HepG2 (cell line): ENCODE measurements around the gene TREML4. TPM values are rescaled to one million over a fixed set of nuclear protein-coding genes. Genes with fewer than 3 reads are reported as not detected.

Experiments
- ATAC-seq: fragments of 200-7000 bp; cut with Tn5 transposase; 3 replicates; pipeline ENCODE4 v1.9.1; 2020; ENCODE audit warnings: mild to moderate bottlenecking, moderate library complexity
- BruUV-seq: library from RNA; stranded (reverse); fragments of 400-500 nt; replicated peaks from 2 replicates; lab custom pipeline; 2021; lab: Mats Ljungman, UMichigan
- CTCF ChIA-PET: fragments of 300-600 bp; formaldehyde crosslinking; extraction: SDS; loops from one replicate; lab custom pipeline; 2021; ENCODE audit warnings: low total read pairs, inconsistent platforms, low intra/inter-chr PET ratio; lab: Yijun Ruan, JAX
- POLR2A ChIA-PET: fragments of 350-600 bp; sonication (Branson Sonifier 250); formaldehyde crosslinking; loops from one replicate; lab custom pipeline; 2020; ENCODE audit warnings: antibody characterized with exemption, inconsistent platforms; lab: Yijun Ruan, JAX
- DNase-seq: peaks from one replicate; pipeline ENCODE4 v3.0.0-alpha.2; 2015; ENCODE audit warnings: low spot score
- FAIRE-seq: peaks from 3 replicates; lab custom pipeline; 2011; peaks lifted over from hg19 to GRCh38; lab: Jason Lieb, UNC
- H2AFZ ChIP-seq: one replicate; pipeline ENCODE4 v1.6.1; 2011; ENCODE audit warnings: low read length, inconsistent platforms
- H3K27ac ChIP-seq: fragments of 300-600 bp; 3 replicates; pipeline ENCODE4 v1.8.0; 2011; ENCODE audit warnings: mixed run types, mild to moderate bottlenecking, mixed read lengths, low read length, inconsistent platforms; ENCODE audit not compliant: insufficient read depth; ENCODE audit errors: extremely low read length
- H3K27me3 ChIP-seq, 2 experiments: fragments of 200-600 bp in 1 of 2; 2 replicates in 1 of 2; 3 replicates in 1 of 2; pipeline versions ENCODE4 v1.6.0 to v1.8.0; 2011; ENCODE audit warnings: low read length in 2 of 2, mild to moderate bottlenecking in 2 of 2, moderate library complexity in 2 of 2, inconsistent platforms in 1 of 2; ENCODE audit not compliant: insufficient read depth in 2 of 2, control insufficient read depth in 1 of 2
- H3K36me3 ChIP-seq, 2 experiments: fragments of 200-600 bp in 1 of 2; replicated peaks in 1 of 2; 2 replicates in 1 of 2; 3 replicates in 1 of 2; pipeline versions ENCODE4 v1.5.1 to v1.8.0; 2011; ENCODE audit warnings: low read length in 2 of 2, inconsistent platforms in 1 of 2; ENCODE audit not compliant: insufficient read depth in 2 of 2, control insufficient read depth in 1 of 2
- H3K4me1 ChIP-seq: 2 replicates; pipeline ENCODE4 v1.5.1; 2012; ENCODE audit warnings: low read length, inconsistent platforms; ENCODE audit not compliant: insufficient read depth
- H3K4me2 ChIP-seq: 2 replicates; pipeline ENCODE4 v1.6.0; 2011; ENCODE audit warnings: low read depth, low read length, inconsistent platforms
- H3K4me3 ChIP-seq, 3 experiments: fragments of 200-600 bp in 1 of 3; sonication (generic), shearing (Covaris generic) in 1 of 3; replicated peaks in 1 of 3; 2 replicates each; pipeline ENCODE4 v1.5.1; 2011 to 2016; ENCODE audit warnings: low read length in 3 of 3, inconsistent platforms in 2 of 3, low read depth in 2 of 3, mild to moderate bottlenecking in 2 of 3, control low read depth in 1 of 3, mixed read lengths in 1 of 3; ENCODE audit not compliant: insufficient read depth in 1 of 3
- H3K79me2 ChIP-seq: one replicate; pipeline ENCODE4 v1.6.1; 2011; ENCODE audit warnings: low read length, inconsistent platforms; ENCODE audit not compliant: insufficient read depth
- H3K9ac ChIP-seq: 2 replicates; pipeline ENCODE4 v1.6.0; 2011; ENCODE audit warnings: mild to moderate bottlenecking, low read depth, low read length, inconsistent platforms; ENCODE audit not compliant: insufficient read depth
- H3K9me3 ChIP-seq: 2 replicates; pipeline ENCODE4 v1.5.1; 2012; ENCODE audit warnings: mild to moderate bottlenecking, low read length
- H4K20me1 ChIP-seq: 2 replicates; pipeline ENCODE4 v1.6.0; 2011; ENCODE audit warnings: inconsistent platforms, mild to moderate bottlenecking, low read length, moderate library complexity; ENCODE audit not compliant: insufficient read depth
- BRF2 ChIP-seq: sonication (generic); formaldehyde crosslinking; IDR thresholded peaks from 2 replicates; pipeline ENCODE4 v1.8.1; 2022; ENCODE audit warnings: mild to moderate bottlenecking, missing genetic modification reagents
- CENPT ChIP-seq: sonication (generic); formaldehyde crosslinking; IDR thresholded peaks from 2 replicates; pipeline ENCODE4 v1.8.0; 2022; ENCODE audit warnings: low read depth, mild to moderate bottlenecking, moderate library complexity, missing genetic modification reagents
- CENPX ChIP-seq: sonication (generic); formaldehyde crosslinking; IDR thresholded peaks from 2 replicates; pipeline ENCODE4 v1.9.0; 2021; ENCODE audit warnings: mild to moderate bottlenecking, missing genetic modification reagents, moderate library complexity
- EED ChIP-seq: sonication (generic); formaldehyde crosslinking; IDR thresholded peaks from 2 replicates; pipeline ENCODE4 v1.5.0; 2020; ENCODE audit warnings: mild to moderate bottlenecking, missing genetic modification reagents
- FOXM1 ChIP-seq: sonication (generic); formaldehyde crosslinking; IDR thresholded peaks from 2 replicates; pipeline ENCODE4 v1.5.0; 2020; ENCODE audit warnings: missing genetic modification reagents
- HMG20A ChIP-seq: IDR thresholded peaks from 2 replicates; pipeline ENCODE4 v1.6.1; 2016; ENCODE audit warnings: borderline replicate concordance
- ISX ChIP-seq: sonication (generic); formaldehyde crosslinking; conservative IDR thresholded peaks from 2 replicates; pipeline ENCODE4 v1.5.0; 2020; ENCODE audit warnings: missing genetic modification reagents
- KDM5A ChIP-seq: fragments of 200-600 bp; sonication (generic); IDR thresholded peaks from 2 replicates; pipeline ENCODE4 v1.7.0; 2018; ENCODE audit warnings: antibody characterized with exemption, mild to moderate bottlenecking, low read length, borderline replicate concordance
- MEIS2 ChIP-seq: sonication (generic); formaldehyde crosslinking; IDR thresholded peaks from 2 replicates; pipeline ENCODE4 v1.9.0; 2021; ENCODE audit warnings: mild to moderate bottlenecking, missing genetic modification reagents
- POLR2AphosphoS2 ChIP-seq: IDR thresholded peaks from 2 replicates; pipeline ENCODE4 v1.6.1; 2011; ENCODE audit warnings: low read depth, low read length, improper control_type of control experiment
- SRY ChIP-seq: sonication (generic); formaldehyde crosslinking; IDR thresholded peaks from 2 replicates; pipeline ENCODE4 v1.8.0; 2022; ENCODE audit warnings: mild to moderate bottlenecking, missing genetic modification reagents
- TBL1XR1 ChIP-seq: fragments of 150-350 bp; IDR thresholded peaks from 2 replicates; pipeline ENCODE4 v1.6.1; 2014; ENCODE audit warnings: borderline replicate concordance, low read length; ENCODE audit not compliant: partially characterized antibody
- YEATS2 ChIP-seq: sonication (generic); formaldehyde crosslinking; IDR thresholded peaks from 2 replicates; pipeline ENCODE4 v1.4.0; 2020; ENCODE audit warnings: missing genetic modification reagents, borderline replicate concordance
- ZNF256 ChIP-seq: sonication (generic); formaldehyde crosslinking; conservative IDR thresholded peaks from 2 replicates; pipeline ENCODE4 v1.4.0; 2020; ENCODE audit warnings: missing genetic modification reagents
- ZNF3 ChIP-seq: IDR thresholded peaks from 2 replicates; pipeline ENCODE4 v1.7.0; 2017; ENCODE audit warnings: inconsistent platforms
- ZNF350 ChIP-seq: sonication (generic); formaldehyde crosslinking; IDR thresholded peaks from 2 replicates; pipeline ENCODE4 v1.4.0; 2020; ENCODE audit warnings: mild to moderate bottlenecking, low read depth, missing genetic modification reagents, borderline replicate concordance
- ZNF615 ChIP-seq: sonication (generic); formaldehyde crosslinking; IDR thresholded peaks from 2 replicates; pipeline ENCODE4 v1.5.0; 2020; ENCODE audit warnings: mild to moderate bottlenecking, missing genetic modification reagents, borderline replicate concordance
- WGBS: methylation state at CpG from one replicate; pipeline ENCODE4 v1.1.6; 2017; ENCODE audit warnings: low lambda C conversion rate; 5-methylcytosine and 5-hydroxymethylcytosine counted together
- in situ Hi-C: cut with HindIII; loops from 2 replicates; pipeline ENCODE4 v1.10.0; 2017; ENCODE audit warnings: low pct_unique_long_range_greater_than_20kb; ENCODE audit not compliant: extremely low pct_ligation_motif_present
- intact Hi-C: fragments of 100-400 bp; cut with micrococcal nuclease; formaldehyde crosslinking; loops from one replicate; pipeline ENCODE4 v1.10.0; 2022; ENCODE audit not compliant: unreplicated experiment
- polyA plus RNA-seq, 8 experiments: library from polyadenylated mRNA; depleted of rRNA in 3 of 8; stranded (reverse) in 7 of 8; unstranded in 1 of 8; fragments of >200 nt; fragmentation: Illumina TruSeq in 4 of 8; extraction: Trizol in 4 of 8; gene quantifications; 2 replicates each; pipeline versions ENCODE4 v1.2.1 to v1.2.3, GENCODE V29; 2011 to 2016; ENCODE audit warnings: low read depth in 4 of 8, missing spikeins in 1 of 8, mixed read lengths in 1 of 8; ENCODE audit not compliant: insufficient read depth in 1 of 8
- total RNA-seq, 5 experiments: library from RNA; depleted of rRNA; stranded (reverse); fragments of >200 nt; fragmentation: Illumina TruSeq; extraction: Trizol; gene quantifications; 2 replicates each; pipeline ENCODE4 v1.2.3, GENCODE V29; 2016; ENCODE audit warnings: low read depth in 1 of 5
- TF ChIP-seq, protein P1 (sequence below): sonication (generic); formaldehyde crosslinking; IDR thresholded peaks from 2 replicates; pipeline ENCODE4 v1.5.0; 2020; ENCODE audit warnings: missing genetic modification reagents, mild to moderate bottlenecking, borderline replicate concordance
- TF ChIP-seq, protein P2 (sequence below): sonication (generic); formaldehyde crosslinking; IDR thresholded peaks from 2 replicates; pipeline ENCODE4 v1.8.1; 2022; ENCODE audit warnings: low read depth, mild to moderate bottlenecking, missing genetic modification reagents

Gene TREML4
- total and polyA plus RNA-seq, 2 of the 13 experiments (the other 11 are each of a cell fraction or from before 2014, with no cell fraction given) = not detected

DNA sequence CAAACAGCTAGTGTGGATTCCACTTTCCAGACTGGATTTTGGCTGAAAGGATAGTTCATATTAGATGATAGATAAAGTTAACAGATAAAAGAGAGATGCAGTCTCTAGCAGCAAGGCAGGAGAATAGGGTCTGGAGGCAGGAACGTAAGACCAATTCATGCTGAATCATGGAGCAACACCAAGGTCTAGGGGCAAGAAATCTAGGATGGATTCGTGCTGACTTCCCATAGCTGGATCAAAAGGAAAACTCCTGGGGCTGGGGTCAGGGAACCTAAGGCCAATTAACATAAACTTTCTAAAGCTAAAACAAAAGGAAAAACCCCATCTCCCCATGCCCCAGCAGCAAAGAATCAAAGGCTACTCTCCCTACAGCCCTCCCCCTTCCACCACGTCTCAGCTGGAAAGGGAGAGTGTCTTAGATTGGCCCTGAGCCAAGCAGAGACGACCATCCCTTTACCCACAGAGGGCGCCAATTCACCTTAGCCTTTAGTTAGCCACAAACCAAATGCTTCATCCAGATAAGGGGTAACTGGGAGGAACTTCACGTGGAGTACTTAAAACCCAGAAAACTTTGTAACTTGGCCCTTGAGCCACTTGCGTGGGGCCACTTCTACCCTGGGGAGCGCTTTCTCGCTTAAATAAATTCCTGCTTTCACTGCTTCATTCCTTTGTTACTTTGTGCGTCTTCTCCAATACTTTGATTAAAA, 50.7 kb downstream of the TREML4 start (continued):
- TF ChIP-seq ISX (CRISPR knock-in tag) (no peak), ZNF3 (CRISPR knock-in tag) (no peak), HMG20A (CRISPR knock-in tag) (0 out of 2 replicates have a peak, but pooled peaks have one; percentile 24), YEATS2 (0 out of 2 replicates have a peak, but pooled peaks have one; percentile 24), KDM5A (no peak), EED (no peak), CENPX (CRISPR knock-in tag) (no peak), CENPT (no peak), FOXM1 (no peak), ZNF615 (CRISPR knock-in tag) (no peak), SRY (no peak)
- TF ChIP-seq, protein P1, sequence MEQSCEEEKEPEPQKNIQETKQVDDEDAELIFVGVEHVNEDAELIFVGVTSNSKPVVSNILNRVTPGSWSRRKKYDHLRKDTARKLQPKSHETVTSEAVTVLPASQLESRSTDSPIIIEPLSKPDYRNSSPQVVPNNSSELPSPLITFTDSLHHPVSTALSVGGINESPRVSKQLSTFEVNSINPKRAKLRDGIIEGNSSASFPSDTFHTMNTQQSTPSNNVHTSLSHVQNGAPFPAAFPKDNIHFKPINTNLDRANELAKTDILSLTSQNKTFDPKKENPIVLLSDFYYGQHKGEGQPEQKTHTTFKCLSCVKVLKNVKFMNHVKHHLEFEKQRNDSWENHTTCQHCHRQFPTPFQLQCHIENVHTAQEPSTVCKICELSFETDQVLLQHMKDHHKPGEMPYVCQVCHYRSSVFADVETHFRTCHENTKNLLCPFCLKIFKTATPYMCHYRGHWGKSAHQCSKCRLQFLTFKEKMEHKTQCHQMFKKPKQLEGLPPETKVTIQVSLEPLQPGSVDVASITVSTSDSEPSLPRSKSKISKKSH (CRISPR knock-in tag) = no peak

GRCh38 chr6:41280381-41281057, 52.4 kb downstream of the TREML4 start:
- Histone ChIP-seq H3K9ac (no peak overlapping the region), H3K4me2 (no peak overlapping the region), H3K79me2 (no peaks in the 10 kb centered on the region), H2AFZ (no peak overlapping the region), H3K27me3 (peaks cover 2 to 34% of the 10 kb centered on the region in 2 experiments; a peak in 4 of 5 replicates), H3K4me3 (no peak overlapping the region), H3K4me1 (no peaks in the 10 kb centered on the region), H3K27ac (no peak overlapping the region), H3K9me3 (no peaks in the 10 kb centered on the region), H4K20me1 (no peaks in the 10 kb centered on the region), H3K36me3 (no peaks in the 10 kb centered on the region)
- no peak for FAIRE-seq
- CTCF ChIA-PET = no interaction called here
- in situ Hi-C loops = no loop called here
- intact Hi-C loops = loop anchor here (2.0 kb wide), 1 partner anchor 38 kb away; no protein-coding TSS in a partner anchor
- DNase-seq = no peak
- WGBS = 3% methylated on average over 1 of the region's 1 CpG
- ATAC-seq = no peak
- POLR2A ChIA-PET = no interaction called here
- no TSS peak for BruUV-seq
- TF ChIP-seq, protein P2, sequence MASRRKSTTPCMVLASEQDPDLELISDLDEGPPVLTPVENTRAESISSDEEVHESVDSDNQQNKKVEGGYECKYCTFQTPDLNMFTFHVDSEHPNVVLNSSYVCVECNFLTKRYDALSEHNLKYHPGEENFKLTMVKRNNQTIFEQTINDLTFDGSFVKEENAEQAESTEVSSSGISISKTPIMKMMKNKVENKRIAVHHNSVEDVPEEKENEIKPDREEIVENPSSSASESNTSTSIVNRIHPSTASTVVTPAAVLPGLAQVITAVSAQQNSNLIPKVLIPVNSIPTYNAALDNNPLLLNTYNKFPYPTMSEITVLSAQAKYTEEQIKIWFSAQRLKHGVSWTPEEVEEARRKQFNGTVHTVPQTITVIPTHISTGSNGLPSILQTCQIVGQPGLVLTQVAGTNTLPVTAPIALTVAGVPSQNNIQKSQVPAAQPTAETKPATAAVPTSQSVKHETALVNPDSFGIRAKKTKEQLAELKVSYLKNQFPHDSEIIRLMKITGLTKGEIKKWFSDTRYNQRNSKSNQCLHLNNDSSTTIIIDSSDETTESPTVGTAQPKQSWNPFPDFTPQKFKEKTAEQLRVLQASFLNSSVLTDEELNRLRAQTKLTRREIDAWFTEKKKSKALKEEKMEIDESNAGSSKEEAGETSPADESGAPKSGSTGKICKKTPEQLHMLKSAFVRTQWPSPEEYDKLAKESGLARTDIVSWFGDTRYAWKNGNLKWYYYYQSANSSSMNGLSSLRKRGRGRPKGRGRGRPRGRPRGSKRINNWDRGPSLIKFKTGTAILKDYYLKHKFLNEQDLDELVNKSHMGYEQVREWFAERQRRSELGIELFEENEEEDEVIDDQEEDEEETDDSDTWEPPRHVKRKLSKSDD (CRISPR knock-in tag) = no peak
- no peak for TF ChIP-seq ZNF350 (CRISPR knock-in tag)
- no peak for TF ChIP-seq MEIS2 (CRISPR knock-in tag)
- no peak for TF ChIP-seq POLR2AphosphoS2
- no peak for TF ChIP-seq TBL1XR1
- no peak for TF ChIP-seq ZNF256 (CRISPR knock-in tag)
- no peak for TF ChIP-seq BRF2 (CRISPR knock-in tag)
